B cell (primary cell): Measurements from ENCODE around the gene SPTBN2. TPM values are rescaled to one million over a fixed set of nuclear protein-coding genes. Genes with fewer than 3 reads are reported as not detected.

Source experiments
- ATAC-seq: fragments of 200-7000 bp; cut with Tn5 transposase; one replicate; pipeline ENCODE4 v1.10.0; 2021; ENCODE audit warnings: low read depth, mild to moderate bottlenecking, moderate number of reproducible peaks, moderate library complexity
- CTCF ChIA-PET: fragments of 350-600 bp; sonication (Branson Sonifier 250); formaldehyde crosslinking; loops from one replicate; lab custom pipeline; 2021; ENCODE audit warnings: antibody characterized with exemption, inconsistent platforms; lab: Charles Lee
- POLR2A ChIA-PET: fragments of 350-600 bp; sonication (Branson Sonifier 250); formaldehyde crosslinking; loops from one replicate; lab custom pipeline; 2021; ENCODE audit warnings: antibody characterized with exemption; lab: Charles Lee
- DNase-seq: peaks from one replicate; pipeline ENCODE4 v3.0.0; 2013
- H2AFZ ChIP-seq: 2 replicates; pipeline ENCODE4 v1.6.1; 2012; ENCODE audit warnings: mild to moderate bottlenecking, low read depth, low read length; ENCODE audit not compliant: insufficient read depth, poor library complexity, severe bottlenecking
- H3K27ac ChIP-seq, 2 donors: 1 replicate in 1 of 2; 2 replicates in 1 of 2; pipeline ENCODE4 v1.5.1; 2012 to 2013; ENCODE audit warnings: low read length in 2 of 2, mild to moderate bottlenecking in 2 of 2, moderate library complexity in 1 of 2
- H3K27me3 ChIP-seq, 4 experiments: fragments of 200-600 bp in 1 of 4; sonication (generic) in 1 of 4; replicated peaks in 1 of 4; 1 replicate in 2 of 4; 2 replicates in 2 of 4; pipeline versions ENCODE4 v1.6.1 to v1.7.0; 2013 to 2016; ENCODE audit warnings: low read length in 3 of 4, mild to moderate bottlenecking in 2 of 4, mixed read lengths in 1 of 4, moderate library complexity in 1 of 4; ENCODE audit not compliant: insufficient read depth in 4 of 4, control insufficient read depth in 3 of 4; ENCODE audit errors: control extremely low read depth in 1 of 4
- H3K36me3 ChIP-seq, 2 experiments: replicated peaks in 1 of 2; 1 replicate in 1 of 2; 2 replicates in 1 of 2; pipeline versions ENCODE4 v1.6.1 to v1.7.1; 2013; ENCODE audit warnings: low read length in 1 of 2; ENCODE audit not compliant: insufficient read depth in 2 of 2, control insufficient read depth in 1 of 2; ENCODE audit errors: control extremely low read depth in 1 of 2, extremely low read depth in 1 of 2
- H3K4me1 ChIP-seq, 2 donors: fragments of 200-600 bp in 1 of 2; sonication (generic) in 1 of 2; 1 replicate in 1 of 2; 2 replicates in 1 of 2; pipeline versions ENCODE4 v1.5.1 to v1.6.1; 2013 to 2017; ENCODE audit warnings: low read length in 2 of 2; ENCODE audit not compliant: control insufficient read depth in 2 of 2, insufficient read depth in 2 of 2
- H3K4me2 ChIP-seq: replicated peaks from 2 replicates; pipeline ENCODE3; 2012; ENCODE audit warnings: mild to moderate bottlenecking, low read depth, low read length; ENCODE audit not compliant: poor library complexity, severe bottlenecking
- H3K4me3 ChIP-seq, 5 experiments: fragments of 200-600 bp in 1 of 5; sonication (generic) in 1 of 5; 1 replicate in 3 of 5; 2 replicates in 2 of 5; pipeline versions ENCODE4 v1.5.1 to v1.7.0; 2011 to 2016; ENCODE audit warnings: low read length in 4 of 5, mild to moderate bottlenecking in 4 of 5, low read depth in 2 of 5, control low read depth in 1 of 5, moderate library complexity in 1 of 5; ENCODE audit not compliant: insufficient read depth in 1 of 5; ENCODE audit errors: control extremely low read depth in 1 of 5, extremely low read depth in 1 of 5
- H3K79me2 ChIP-seq: fragments of 200-600 bp; sonication (generic); one replicate; pipeline ENCODE4 v1.6.0; 2016; ENCODE audit warnings: low read length; ENCODE audit not compliant: control insufficient read depth, insufficient read depth
- H3K9ac ChIP-seq: fragments of 200-600 bp; sonication (generic); 2 replicates; pipeline ENCODE4 v1.6.1; 2017; ENCODE audit warnings: mild to moderate bottlenecking, low read length, moderate library complexity
- H3K9me3 ChIP-seq, 3 donors: one replicate each; pipeline versions ENCODE4 v1.6.1 to v1.7.1; 2013; ENCODE audit warnings: low read length in 2 of 3; ENCODE audit not compliant: control insufficient read depth in 2 of 3, insufficient read depth in 1 of 3; ENCODE audit errors: control extremely low read depth in 1 of 3
- H4K20me1 ChIP-seq: 2 replicates; pipeline ENCODE4 v1.6.0; 2012; ENCODE audit warnings: mild to moderate bottlenecking, low read length; ENCODE audit not compliant: insufficient read depth, control insufficient read depth, poor library complexity, severe bottlenecking
- H3K27ac Mint-ChIP-seq: one replicate; pipeline ENCODE4 v1.8.0; 2021; ENCODE audit warnings: mixed read lengths
- H3K27me3 Mint-ChIP-seq: one replicate; pipeline ENCODE4 v1.8.0; 2021; ENCODE audit warnings: mixed read lengths
- H3K4me1 Mint-ChIP-seq: one replicate; pipeline ENCODE4 v1.8.0; 2021; ENCODE audit warnings: mixed read lengths
- H3K4me3 Mint-ChIP-seq: one replicate; pipeline ENCODE4 v1.8.0; 2021; ENCODE audit warnings: mixed read lengths
- H3K9me3 Mint-ChIP-seq: one replicate; pipeline ENCODE4 v1.8.0; 2022; ENCODE audit warnings: mixed read lengths; ENCODE audit not compliant: insufficient read depth
- CTCF ChIP-seq: fragments of 200-600 bp; IDR thresholded peaks from one replicate; pipeline ENCODE4 v1.8.0; 2022; ENCODE audit warnings: antibody characterized with exemption, mild to moderate bottlenecking
- EZH2 ChIP-seq: IDR thresholded peaks from 2 replicates; pipeline ENCODE4 v1.6.1; 2012; ENCODE audit warnings: borderline replicate concordance, low read depth, mild to moderate bottlenecking, moderate library complexity, low read length; ENCODE audit not compliant: insufficient read depth, poor library complexity, severe bottlenecking
- WGBS: methylation state at CpG from one replicate; pipeline ENCODE4 v1.1.5; 2013; ENCODE audit warnings: missing lambda C conversion rate; ENCODE audit not compliant: insufficient coverage; 5-methylcytosine and 5-hydroxymethylcytosine counted together
- intact Hi-C: fragments of 100-400 bp; cut with micrococcal nuclease; formaldehyde crosslinking; loops from one replicate; pipeline ENCODE4 v1.10.0; 2022
- polyA plus RNA-seq: library from polyadenylated mRNA; depleted of rRNA; stranded (reverse); fragments of >200 nt; gene quantifications from 2 replicates; pipeline ENCODE4 v1.2.3, GENCODE V29; 2012
- total RNA-seq, 2 donors: library from RNA; stranded (reverse); fragments of 120-200 nt in 1 of 2; gene quantifications; 1 replicate in 1 of 2; 2 replicates in 1 of 2; pipeline versions ENCODE4 v1.2.3 to v1.2.4, GENCODE V29; 2013 to 2022

The SPTBN2 gene
- total and polyA plus RNA-seq, 2 donors (not counting 1 experiment from before 2014, with no cell fraction given): 0.67 to 1.2 TPM

GRCh38 chr11:66705587-66706335 lies 23.3 kb downstream of the SPTBN2 start:
- DNase-seq: no peak
- Histone ChIP-seq H3K79me2 (no peaks in the 10 kb centered on the region), H3K9me3 (no peaks in the 10 kb centered on the region), H2AFZ (no peak overlapping the region), H3K36me3 (no peaks in the 10 kb centered on the region), H3K4me3 (no peak overlapping the region), H3K27me3 (no peaks in the 10 kb centered on the region), H4K20me1 (no peaks in the 10 kb centered on the region), H3K27ac (no peak overlapping the region), H3K4me1 (no peaks in the 10 kb centered on the region), H3K4me2 (no peak overlapping the region), H3K9ac (no peak overlapping the region)
- H3K4me1 Mint-ChIP-seq: no peaks in the 10 kb centered on the region
- no peak for ATAC-seq
- intact Hi-C loops: no loop called here
- no peak overlapping the region for H3K4me3 Mint-ChIP-seq
- H3K27me3 Mint-ChIP-seq: no peaks in the 10 kb centered on the region
- H3K9me3 Mint-ChIP-seq: no peaks in the 10 kb centered on the region
- CTCF ChIA-PET: no interaction called here
- WGBS: 94% methylated on average over 22 of the region's 26 CpGs
- H3K27ac Mint-ChIP-seq: no peak overlapping the region
- POLR2A ChIA-PET: no interaction called here
- TF ChIP-seq EZH2 (no peak), CTCF (no peak)

DNA sequence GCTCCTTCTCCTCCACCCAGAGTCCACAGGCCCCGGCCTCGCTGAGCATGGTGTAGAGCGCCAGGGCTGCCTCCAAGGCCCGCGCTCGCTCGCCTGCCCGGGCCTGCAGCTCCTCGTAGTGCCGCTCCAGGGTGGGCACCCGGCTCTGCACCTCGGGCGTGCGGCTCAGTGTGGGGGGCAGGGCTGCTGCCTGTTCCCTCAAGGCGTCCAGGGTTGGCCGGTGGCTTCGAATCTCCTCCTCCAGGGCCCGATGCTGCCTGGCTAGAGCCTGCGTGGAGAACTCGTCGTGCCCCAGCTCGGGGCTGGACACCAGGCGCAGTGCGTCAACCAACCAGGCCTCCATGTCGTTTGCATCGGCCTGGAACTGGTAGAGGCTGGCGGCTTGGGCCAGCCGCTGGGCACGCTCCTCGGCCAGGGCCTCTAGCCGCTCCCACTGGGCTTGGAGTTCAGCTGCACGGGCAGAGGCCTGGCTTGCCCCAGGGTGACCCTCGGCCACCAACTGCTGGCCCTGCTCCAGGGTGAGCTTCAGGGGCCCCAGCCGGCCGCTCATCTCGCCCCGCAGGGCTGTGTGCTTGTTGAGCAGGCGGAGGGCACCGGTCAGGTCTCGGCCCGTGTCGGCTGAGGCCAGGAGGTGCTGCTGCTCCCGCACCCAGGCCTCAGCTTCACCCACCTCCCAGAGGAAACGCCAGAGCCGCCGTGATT lies 24.2 kb downstream of the SPTBN2 start:
- no peaks in the 10 kb centered on the region for H3K4me1 Mint-ChIP-seq
- POLR2A ChIA-PET: no interaction called here
- no peaks in the 10 kb centered on the region for H3K27me3 Mint-ChIP-seq
- TF ChIP-seq CTCF: no peak
- TF ChIP-seq EZH2: no peak
- intact Hi-C loops: no loop called here
- Histone ChIP-seq H3K4me3 (no peak overlapping the region), H3K4me1 (no peaks in the 10 kb centered on the region), H3K36me3 (no peaks in the 10 kb centered on the region), H3K4me2 (no peak overlapping the region), H3K9me3 (peaks cover 0 to 9% (median 0%) of the 10 kb centered on the region in 3 donors), H3K27ac (no peak overlapping the region), H4K20me1 (no peaks in the 10 kb centered on the region), H2AFZ (no peak overlapping the region), H3K79me2 (no peaks in the 10 kb centered on the region), H3K9ac (no peak overlapping the region), H3K27me3 (no peaks in the 10 kb centered on the region)
- CTCF ChIA-PET: no interaction called here
- H3K27ac Mint-ChIP-seq: no peak overlapping the region
- 96% methylated on average over 46 of the region's 46 CpGs for WGBS
- H3K4me3 Mint-ChIP-seq: no peak overlapping the region
- no peak for DNase-seq
- ATAC-seq: no peak
- H3K9me3 Mint-ChIP-seq: no peaks in the 10 kb centered on the region
